A549 (cell line): ENCODE measurements around the gene ZRANB3. TPM values are rescaled to one million over a fixed set of nuclear protein-coding genes. Genes with fewer than 3 reads are reported as not detected.

Source experiments
- ATAC-seq, 2 experiments: fragments of 200-7000 bp in 1 of 2; fragments of >200 bp in 1 of 2; cut with Nextera tagmentation in 1 of 2; cut with Tn5 transposase in 1 of 2; 3 replicates each; pipeline versions ENCODE4 v1.8.0 to v1.9.1; 2018 to 2020; ENCODE audit warnings: mild to moderate bottlenecking in 1 of 2, moderate library complexity in 1 of 2
- CTCF ChIA-PET: fragments of 300-600 bp; sonication (Branson Sonifier 250); formaldehyde crosslinking; extraction: SDS; loops from one replicate; lab custom pipeline; 2021; ENCODE audit warnings: antibody characterized with exemption, inconsistent platforms; lab: Yijun Ruan, JAX
- POLR2A ChIA-PET: fragments of 350-600 bp; formaldehyde crosslinking; extraction: SDS; loops from one replicate; lab custom pipeline; 2021; ENCODE audit warnings: antibody characterized with exemption, inconsistent platforms; lab: Yijun Ruan, JAX
- DNase-seq, 2 experiments: peaks; one replicate each; pipeline versions ENCODE4 v3.0.0 to v3.0.0-alpha.2; 2011 to 2016; ENCODE audit warnings: low read depth in 1 of 2, low spot score in 1 of 2
- FAIRE-seq: peaks from 2 replicates; lab custom pipeline; 2011; peaks lifted over from hg19 to GRCh38; lab: Jason Lieb, UNC
- H3K27ac ChIP-seq, 2 experiments: fragments of >200 bp; sonication (Bioruptor Twin); formaldehyde crosslinking; 3 replicates each; pipeline ENCODE4 v1.5.1; 2016 to 2017
- H3K4me1 ChIP-seq: fragments of >200 bp; sonication (Bioruptor Twin); formaldehyde crosslinking; 3 replicates; pipeline ENCODE4 v1.6.1; 2016
- H3K4me2 ChIP-seq: fragments of >200 bp; sonication (Bioruptor Twin); formaldehyde crosslinking; 3 replicates; pipeline ENCODE4 v1.6.1; 2016
- H3K4me3 ChIP-seq: fragments of >200 bp; sonication (Bioruptor Twin); formaldehyde crosslinking; 3 replicates; pipeline ENCODE4 v1.5.1; 2016
- H3K9me3 ChIP-seq: fragments of >200 bp; sonication (Bioruptor Twin); formaldehyde crosslinking; 3 replicates; pipeline ENCODE4 v1.6.1; 2016
- CBX2 ChIP-seq: fragments of 200-600 bp; sonication (generic); IDR thresholded peaks from 2 replicates; pipeline ENCODE4 v1.6.1; 2016; ENCODE audit warnings: low read depth, mild to moderate bottlenecking, borderline replicate concordance
- CBX8 ChIP-seq: fragments of 200-600 bp; sonication (generic); IDR thresholded peaks from 2 replicates; pipeline ENCODE4 v1.6.1; 2016
- CHD2 ChIP-seq: fragments of 150-350 bp; IDR thresholded peaks from 2 replicates; pipeline ENCODE4 v1.6.1; 2014; ENCODE audit warnings: low read length; ENCODE audit not compliant: partially characterized antibody
- ESRRA ChIP-seq: fragments of 150-350 bp; IDR thresholded peaks from 2 replicates; pipeline ENCODE4 v1.6.1; 2014; ENCODE audit warnings: mild to moderate bottlenecking, low read length, borderline replicate concordance
- FOSL2 ChIP-seq, 2 experiments: fragments of 450-650 bp in 1 of 2; fragments of >200 bp in 1 of 2; sonication (Bioruptor Twin) in 1 of 2; formaldehyde crosslinking; IDR thresholded peaks; 2 replicates each; pipeline versions ENCODE4 v1.5.0 to v1.6.1; 2016 to 2020; ENCODE audit warnings: mild to moderate bottlenecking in 1 of 2, moderate library complexity in 1 of 2
- HDAC2 ChIP-seq: fragments of 200-600 bp; sonication (generic); IDR thresholded peaks from 2 replicates; pipeline ENCODE4 v1.6.1; 2016
- HEYL ChIP-seq: fragments of 250-450 bp; sonication (Bioruptor Pico); IDR thresholded peaks from 2 replicates; pipeline ENCODE4 v1.8.0; 2021; ENCODE audit warnings: mild to moderate bottlenecking, moderate library complexity
- HOXB5 ChIP-seq: fragments of 250-450 bp; sonication (Bioruptor Pico); IDR thresholded peaks from 2 replicates; pipeline ENCODE4 v1.5.0; 2020; ENCODE audit warnings: mild to moderate bottlenecking, moderate library complexity
- KDM1A ChIP-seq: fragments of 200-600 bp; sonication (generic); IDR thresholded peaks from 2 replicates; pipeline ENCODE4 v1.6.1; 2016; ENCODE audit warnings: low read depth, mild to moderate bottlenecking
- MAFK ChIP-seq: fragments of 450-650 bp; IDR thresholded peaks from 2 replicates; pipeline ENCODE4 v1.6.1; 2014; ENCODE audit not compliant: partially characterized antibody
- MAZ ChIP-seq: fragments of 150-350 bp; IDR thresholded peaks from 2 replicates; pipeline ENCODE4 v1.6.1; 2014; ENCODE audit warnings: antibody characterized with exemption, low read depth, low read length, borderline replicate concordance
- NFE2L2 ChIP-seq: fragments of 150-350 bp; conservative IDR thresholded peaks from 2 replicates; pipeline ENCODE4 v1.6.1; 2014; ENCODE audit warnings: low read length
- POLR2A ChIP-seq: IDR thresholded peaks from 2 replicates; pipeline ENCODE4 v1.6.1; 2012; ENCODE audit warnings: mild to moderate bottlenecking, low read length
- POLR2AphosphoS2 ChIP-seq: conservative IDR thresholded peaks from 2 replicates; pipeline ENCODE4 v1.6.1; 2012; ENCODE audit warnings: low read length, improper control_type of control experiment, inconsistent platforms
- RFX5 ChIP-seq: fragments of 450-650 bp; IDR thresholded peaks from 2 replicates; pipeline ENCODE4 v1.7.1; 2014; ENCODE audit warnings: antibody characterized with exemption, mild to moderate bottlenecking, moderate library complexity
- SMC3 ChIP-seq: fragments of >200 bp; sonication (Bioruptor Twin); formaldehyde crosslinking; IDR thresholded peaks from 3 replicates; pipeline ENCODE4 v1.6.1; 2018; ENCODE audit warnings: inconsistent platforms
- SREBF2 ChIP-seq: fragments of 450-650 bp; IDR thresholded peaks from 2 replicates; pipeline ENCODE4 v1.6.1; 2014; ENCODE audit warnings: mild to moderate bottlenecking, moderate library complexity
- WGBS: methylation state at CpG from one replicate; pipeline ENCODE4 v1.1.6; 2017; ENCODE audit errors: missing lambda C conversion rate; 5-methylcytosine and 5-hydroxymethylcytosine counted together
- polyA plus RNA-seq, 4 experiments: library from polyadenylated mRNA; depleted of rRNA in 3 of 4; stranded (reverse); fragments of >200 nt; fragmentation: RNase III in 1 of 4; extraction: RNeasy Plus Mini Kit Qiagen cat#74134 plus additional on column Dnase treatment in 1 of 4; gene quantifications; 2 replicates in 3 of 4; 3 replicates in 1 of 4; pipeline ENCODE4 v1.2.3, GENCODE V29; 2011 to 2017
- TF ChIP-seq, protein P1 (sequence below): IDR thresholded peaks from 2 replicates; pipeline ENCODE4 v1.6.1; 2012
- TF ChIP-seq, protein P2 (sequence below): fragments of 150-350 bp; IDR thresholded peaks from 2 replicates; pipeline ENCODE4 v1.6.1; 2014; ENCODE audit warnings: low read depth, mild to moderate bottlenecking, low read length
- TF ChIP-seq, protein P3 (sequence below): fragments of >200 bp; sonication (Bioruptor Twin); formaldehyde crosslinking; IDR thresholded peaks from 2 replicates; pipeline ENCODE4 v1.6.1; 2016
- TF ChIP-seq, protein P4 (sequence below): fragments of 200-600 bp; sonication (generic); IDR thresholded peaks from 2 replicates; pipeline ENCODE4 v1.6.1; 2016; ENCODE audit warnings: antibody characterized with exemption, mild to moderate bottlenecking, moderate library complexity
- TF ChIP-seq, protein P5 (sequence below): fragments of >200 bp; sonication (Bioruptor Twin); formaldehyde crosslinking; IDR thresholded peaks from 3 replicates; pipeline ENCODE4 v1.6.1; 2016
- TF ChIP-seq, protein P6 (sequence below): IDR thresholded peaks from 2 replicates; pipeline ENCODE4 v1.6.1; 2012; ENCODE audit warnings: low read depth, borderline replicate concordance

Gene ZRANB3
- polyA plus RNA-seq, 2 of the 4 experiments (the other 2 are of a cell fraction) = 6.2 to 12.4 TPM

DNA sequence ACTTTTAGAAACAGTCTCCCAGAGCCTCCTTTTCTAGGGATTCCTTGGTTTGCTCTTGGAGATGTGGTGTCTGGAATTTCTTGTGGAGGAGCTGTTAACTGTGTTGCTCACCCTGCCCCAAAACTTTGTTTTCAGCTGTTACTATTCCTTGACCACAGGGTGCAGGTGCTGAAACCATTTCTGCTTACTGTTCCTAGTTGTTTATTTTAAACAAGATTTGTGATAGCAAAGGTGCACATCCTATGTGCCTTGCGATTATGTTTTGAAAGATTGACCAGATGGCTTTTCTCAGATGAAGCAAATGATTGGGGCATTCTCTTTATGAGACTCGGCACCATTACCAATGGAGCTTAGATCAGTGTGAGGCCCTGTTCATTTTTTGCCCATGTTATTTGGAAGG lies 367.7 kb downstream of the ZRANB3 start:
- FAIRE-seq (no peak), ATAC-seq (no peak), DNase-seq (no peak)
- Histone ChIP-seq H3K9me3 (no peaks in the 10 kb centered on the region), H3K4me2 (no peak overlapping the region), H3K4me1 (no peaks in the 10 kb centered on the region), H3K4me3 (no peak overlapping the region), H3K27ac (no peak overlapping the region)
- POLR2A ChIA-PET = no interaction called here
- CTCF ChIA-PET = interaction anchor here (0.6 to 1.0 kb wide), 2 partner anchors 159 to 619 kb away, joined by 3 to 4 read pairs; no protein-coding TSS in a partner anchor
- no peak for TF ChIP-seq ESRRA
- TF ChIP-seq, protein P1, sequence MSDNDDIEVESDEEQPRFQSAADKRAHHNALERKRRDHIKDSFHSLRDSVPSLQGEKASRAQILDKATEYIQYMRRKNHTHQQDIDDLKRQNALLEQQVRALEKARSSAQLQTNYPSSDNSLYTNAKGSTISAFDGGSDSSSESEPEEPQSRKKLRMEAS = no peak
- TF ChIP-seq, protein P2, sequence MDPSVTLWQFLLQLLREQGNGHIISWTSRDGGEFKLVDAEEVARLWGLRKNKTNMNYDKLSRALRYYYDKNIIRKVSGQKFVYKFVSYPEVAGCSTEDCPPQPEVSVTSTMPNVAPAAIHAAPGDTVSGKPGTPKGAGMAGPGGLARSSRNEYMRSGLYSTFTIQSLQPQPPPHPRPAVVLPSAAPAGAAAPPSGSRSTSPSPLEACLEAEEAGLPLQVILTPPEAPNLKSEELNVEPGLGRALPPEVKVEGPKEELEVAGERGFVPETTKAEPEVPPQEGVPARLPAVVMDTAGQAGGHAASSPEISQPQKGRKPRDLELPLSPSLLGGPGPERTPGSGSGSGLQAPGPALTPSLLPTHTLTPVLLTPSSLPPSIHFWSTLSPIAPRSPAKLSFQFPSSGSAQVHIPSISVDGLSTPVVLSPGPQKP = no peak
- no peak for TF ChIP-seq POLR2AphosphoS2
- TF ChIP-seq SMC3 = no peak
- TF ChIP-seq, protein P3, sequence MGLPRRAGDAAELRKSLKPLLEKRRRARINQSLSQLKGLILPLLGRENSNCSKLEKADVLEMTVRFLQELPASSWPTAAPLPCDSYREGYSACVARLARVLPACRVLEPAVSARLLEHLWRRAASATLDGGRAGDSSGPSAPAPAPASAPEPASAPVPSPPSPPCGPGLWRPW = no peak
- TF ChIP-seq MAZ = no peak
- no peak for TF ChIP-seq KDM1A
- TF ChIP-seq HOXB5 (CRISPR knock-in tag) = no peak
- TF ChIP-seq POLR2A = no peak
- TF ChIP-seq CBX8 = no peak
- TF ChIP-seq, protein P4, sequence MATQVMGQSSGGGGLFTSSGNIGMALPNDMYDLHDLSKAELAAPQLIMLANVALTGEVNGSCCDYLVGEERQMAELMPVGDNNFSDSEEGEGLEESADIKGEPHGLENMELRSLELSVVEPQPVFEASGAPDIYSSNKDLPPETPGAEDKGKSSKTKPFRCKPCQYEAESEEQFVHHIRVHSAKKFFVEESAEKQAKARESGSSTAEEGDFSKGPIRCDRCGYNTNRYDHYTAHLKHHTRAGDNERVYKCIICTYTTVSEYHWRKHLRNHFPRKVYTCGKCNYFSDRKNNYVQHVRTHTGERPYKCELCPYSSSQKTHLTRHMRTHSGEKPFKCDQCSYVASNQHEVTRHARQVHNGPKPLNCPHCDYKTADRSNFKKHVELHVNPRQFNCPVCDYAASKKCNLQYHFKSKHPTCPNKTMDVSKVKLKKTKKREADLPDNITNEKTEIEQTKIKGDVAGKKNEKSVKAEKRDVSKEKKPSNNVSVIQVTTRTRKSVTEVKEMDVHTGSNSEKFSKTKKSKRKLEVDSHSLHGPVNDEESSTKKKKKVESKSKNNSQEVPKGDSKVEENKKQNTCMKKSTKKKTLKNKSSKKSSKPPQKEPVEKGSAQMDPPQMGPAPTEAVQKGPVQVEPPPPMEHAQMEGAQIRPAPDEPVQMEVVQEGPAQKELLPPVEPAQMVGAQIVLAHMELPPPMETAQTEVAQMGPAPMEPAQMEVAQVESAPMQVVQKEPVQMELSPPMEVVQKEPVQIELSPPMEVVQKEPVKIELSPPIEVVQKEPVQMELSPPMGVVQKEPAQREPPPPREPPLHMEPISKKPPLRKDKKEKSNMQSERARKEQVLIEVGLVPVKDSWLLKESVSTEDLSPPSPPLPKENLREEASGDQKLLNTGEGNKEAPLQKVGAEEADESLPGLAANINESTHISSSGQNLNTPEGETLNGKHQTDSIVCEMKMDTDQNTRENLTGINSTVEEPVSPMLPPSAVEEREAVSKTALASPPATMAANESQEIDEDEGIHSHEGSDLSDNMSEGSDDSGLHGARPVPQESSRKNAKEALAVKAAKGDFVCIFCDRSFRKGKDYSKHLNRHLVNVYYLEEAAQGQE = no peak
- TF ChIP-seq FOSL2 (IDR thresholded peaks at IDR 0.05) = no peak
- no peak for TF ChIP-seq FOSL2 (CRISPR knock-in tag; IDR thresholded peaks at IDR 0.05)
- 100% methylated on average over 2 of the region's 2 CpGs for WGBS

DNA sequence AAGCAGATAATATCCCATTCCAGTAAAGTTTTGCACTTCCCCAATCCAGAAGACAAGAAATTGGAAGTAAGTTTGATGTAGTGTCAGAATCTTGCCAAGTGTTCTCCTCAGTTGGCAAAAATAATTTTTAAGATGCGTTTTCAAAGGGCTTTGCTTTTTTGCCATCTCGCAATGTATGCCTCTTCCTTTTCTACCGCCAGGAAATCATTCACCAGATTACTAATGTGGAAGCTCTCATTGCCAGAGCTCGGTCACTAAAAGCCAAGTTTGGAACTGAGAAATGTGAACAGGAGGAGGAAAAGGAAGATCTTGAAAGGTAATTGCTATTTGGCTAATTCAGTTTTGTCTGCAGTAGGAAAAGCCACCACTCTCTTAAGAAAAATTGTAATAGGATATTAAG lies 368.2 kb downstream of the ZRANB3 start:
- ChIA-PET CTCF (interaction anchor here (1.0 kb wide), 1 partner anchor 159 kb away, joined by 4 read pairs; no protein-coding TSS in a partner anchor), POLR2A (no interaction called here)
- H3K27ac ChIP-seq = no peak overlapping the region
- no peak overlapping the region for H3K4me3 ChIP-seq
- no peak for ATAC-seq
- FAIRE-seq = no peak
- 90% methylated on average over 4 of the region's 4 CpGs for WGBS
- no peak for DNase-seq
- no peaks in the 10 kb centered on the region for H3K4me1 ChIP-seq
- no peak overlapping the region for H3K4me2 ChIP-seq
- TF ChIP-seq CBX2 (no peak), NFE2L2 (no peak), ESRRA (no peak), CHD2 (no peak), RFX5 (no peak), KDM1A (no peak)
- H3K9me3 ChIP-seq = no peaks in the 10 kb centered on the region

DNA sequence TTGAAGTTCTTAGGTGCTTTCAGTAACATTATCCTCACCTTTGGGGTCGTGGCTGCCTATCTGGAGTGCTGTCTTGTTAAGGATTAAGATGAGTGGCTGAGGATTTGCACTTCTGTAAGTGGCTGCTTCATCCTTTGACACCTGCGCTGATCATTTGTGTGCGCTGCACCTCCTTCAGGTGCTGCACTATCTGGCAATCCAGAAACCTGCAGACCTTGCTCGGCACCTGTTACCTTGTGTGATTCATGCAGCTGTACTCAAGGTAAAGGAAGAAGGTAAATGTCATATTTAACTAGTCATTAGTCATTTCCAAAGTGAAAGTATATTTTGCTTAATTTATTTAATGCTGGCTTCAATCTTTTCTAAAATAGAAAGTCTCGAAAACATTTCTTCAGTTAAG lies 368.6 kb downstream of the ZRANB3 start:
- 90% methylated on average over 5 of the region's 5 CpGs for WGBS
- CTCF ChIA-PET = no interaction called here
- no peak overlapping the region for H3K4me3 ChIP-seq
- TF ChIP-seq SREBF2 (no peak), NFE2L2 (no peak), ESRRA (no peak), MAFK (no peak), HEYL (CRISPR knock-in tag) (no peak), HDAC2 (no peak), KDM1A (no peak)
- TF ChIP-seq, protein P5, sequence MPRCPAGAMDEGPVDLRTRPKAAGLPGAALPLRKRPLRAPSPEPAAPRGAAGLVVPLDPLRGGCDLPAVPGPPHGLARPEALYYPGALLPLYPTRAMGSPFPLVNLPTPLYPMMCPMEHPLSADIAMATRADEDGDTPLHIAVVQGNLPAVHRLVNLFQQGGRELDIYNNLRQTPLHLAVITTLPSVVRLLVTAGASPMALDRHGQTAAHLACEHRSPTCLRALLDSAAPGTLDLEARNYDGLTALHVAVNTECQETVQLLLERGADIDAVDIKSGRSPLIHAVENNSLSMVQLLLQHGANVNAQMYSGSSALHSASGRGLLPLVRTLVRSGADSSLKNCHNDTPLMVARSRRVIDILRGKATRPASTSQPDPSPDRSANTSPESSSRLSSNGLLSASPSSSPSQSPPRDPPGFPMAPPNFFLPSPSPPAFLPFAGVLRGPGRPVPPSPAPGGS = no peak
- TF ChIP-seq, protein P4 = no peak
- TF ChIP-seq, protein P6, sequence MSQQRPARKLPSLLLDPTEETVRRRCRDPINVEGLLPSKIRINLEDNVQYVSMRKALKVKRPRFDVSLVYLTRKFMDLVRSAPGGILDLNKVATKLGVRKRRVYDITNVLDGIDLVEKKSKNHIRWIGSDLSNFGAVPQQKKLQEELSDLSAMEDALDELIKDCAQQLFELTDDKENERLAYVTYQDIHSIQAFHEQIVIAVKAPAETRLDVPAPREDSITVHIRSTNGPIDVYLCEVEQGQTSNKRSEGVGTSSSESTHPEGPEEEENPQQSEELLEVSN = no peak

More for the DNA sequence above, 368.6 kb downstream of the ZRANB3 start:
- Histone ChIP-seq H3K4me1 (no peaks in the 10 kb centered on the region), H3K9me3 (no peaks in the 10 kb centered on the region), H3K4me2 (no peak overlapping the region), H3K27ac (no peak overlapping the region)
- ATAC-seq (no peak), FAIRE-seq (no peak), DNase-seq (no peak)
- POLR2A ChIA-PET = no interaction called here
